Loucy (cell line): Measurements from ENCODE around the gene BTBD19.

Experiments used
- H2AFZ ChIP-seq: fragments of 200-600 bp; sonication (generic); 2 replicates; pipeline ENCODE4 v1.6.0; 2016; ENCODE audit warnings: antibody characterized with exemption, mild to moderate bottlenecking, low read length, moderate library complexity
- H3F3A ChIP-seq: fragments of 200-600 bp; 2 replicates; pipeline ENCODE4 v1.6.0; 2016; ENCODE audit warnings: antibody characterized with exemption, low read depth, mild to moderate bottlenecking
- H3K27me3 ChIP-seq: fragments of 200-600 bp; sonication (generic); 2 replicates; pipeline ENCODE4 v1.6.1; 2014; ENCODE audit warnings: low read length, mild to moderate bottlenecking; ENCODE audit not compliant: insufficient read depth, poor library complexity, severe bottlenecking
- H3K36me3 ChIP-seq: fragments of 200-600 bp; sonication (generic); 2 replicates; pipeline ENCODE4 v1.6.1; 2016; ENCODE audit warnings: low read length; ENCODE audit not compliant: insufficient read depth
- H3K4me1 ChIP-seq: fragments of 200-600 bp; sonication (generic); 2 replicates; pipeline ENCODE4 v1.5.1; 2014; ENCODE audit warnings: low read length, mild to moderate bottlenecking; ENCODE audit not compliant: insufficient read depth, poor library complexity, severe bottlenecking
- H3K4me2 ChIP-seq: fragments of 200-600 bp; sonication (generic); 2 replicates; pipeline ENCODE4 v1.6.0; 2014; ENCODE audit warnings: antibody characterized with exemption, low read length, low read depth, mild to moderate bottlenecking; ENCODE audit not compliant: poor library complexity, severe bottlenecking
- H3K4me3 ChIP-seq: fragments of 200-600 bp; sonication (generic); 2 replicates; pipeline ENCODE4 v1.5.1; 2014; ENCODE audit warnings: low read length, mild to moderate bottlenecking, mixed read lengths; ENCODE audit not compliant: poor library complexity, severe bottlenecking
- H3K79me2 ChIP-seq: fragments of 200-600 bp; sonication (generic); 2 replicates; pipeline ENCODE4 v1.6.1; 2014; ENCODE audit warnings: low read length; ENCODE audit not compliant: insufficient read depth
- H3K9ac ChIP-seq: fragments of 200-600 bp; sonication (generic); 2 replicates; pipeline ENCODE4 v1.6.0; 2014; ENCODE audit warnings: mild to moderate bottlenecking, low read depth, low read length, moderate library complexity; ENCODE audit not compliant: poor library complexity, severe bottlenecking
- H3K9me2 ChIP-seq: fragments of 200-600 bp; sonication (generic); replicated peaks from 2 replicates; pipeline ENCODE4 v1.6.1; 2016; ENCODE audit warnings: low read depth, low read length, mixed read lengths
- H3K9me3 ChIP-seq: fragments of 200-600 bp; sonication (generic); 2 replicates; pipeline ENCODE4 v1.6.1; 2014; ENCODE audit warnings: mild to moderate bottlenecking, antibody characterized with exemption, low read length, low read depth; ENCODE audit not compliant: insufficient read depth
- H4K20me1 ChIP-seq: fragments of 200-600 bp; sonication (generic); 2 replicates; pipeline ENCODE4 v1.6.0; 2014; ENCODE audit warnings: antibody characterized with exemption, low read length, mild to moderate bottlenecking; ENCODE audit not compliant: insufficient read depth, poor library complexity, severe bottlenecking
- CTCF ChIP-seq: fragments of 200-600 bp; sonication (generic); conservative IDR thresholded peaks from 2 replicates; pipeline ENCODE4 v1.5.1; 2014; ENCODE audit warnings: mild to moderate bottlenecking, antibody characterized with exemption, low read length
- EZH2phosphoT487 ChIP-seq: fragments of 200-600 bp; IDR thresholded peaks from 2 replicates; pipeline ENCODE4 v1.6.1; 2018; ENCODE audit warnings: antibody characterized with exemption, mild to moderate bottlenecking, moderate library complexity, borderline replicate concordance

The BTBD19 gene

DNA sequence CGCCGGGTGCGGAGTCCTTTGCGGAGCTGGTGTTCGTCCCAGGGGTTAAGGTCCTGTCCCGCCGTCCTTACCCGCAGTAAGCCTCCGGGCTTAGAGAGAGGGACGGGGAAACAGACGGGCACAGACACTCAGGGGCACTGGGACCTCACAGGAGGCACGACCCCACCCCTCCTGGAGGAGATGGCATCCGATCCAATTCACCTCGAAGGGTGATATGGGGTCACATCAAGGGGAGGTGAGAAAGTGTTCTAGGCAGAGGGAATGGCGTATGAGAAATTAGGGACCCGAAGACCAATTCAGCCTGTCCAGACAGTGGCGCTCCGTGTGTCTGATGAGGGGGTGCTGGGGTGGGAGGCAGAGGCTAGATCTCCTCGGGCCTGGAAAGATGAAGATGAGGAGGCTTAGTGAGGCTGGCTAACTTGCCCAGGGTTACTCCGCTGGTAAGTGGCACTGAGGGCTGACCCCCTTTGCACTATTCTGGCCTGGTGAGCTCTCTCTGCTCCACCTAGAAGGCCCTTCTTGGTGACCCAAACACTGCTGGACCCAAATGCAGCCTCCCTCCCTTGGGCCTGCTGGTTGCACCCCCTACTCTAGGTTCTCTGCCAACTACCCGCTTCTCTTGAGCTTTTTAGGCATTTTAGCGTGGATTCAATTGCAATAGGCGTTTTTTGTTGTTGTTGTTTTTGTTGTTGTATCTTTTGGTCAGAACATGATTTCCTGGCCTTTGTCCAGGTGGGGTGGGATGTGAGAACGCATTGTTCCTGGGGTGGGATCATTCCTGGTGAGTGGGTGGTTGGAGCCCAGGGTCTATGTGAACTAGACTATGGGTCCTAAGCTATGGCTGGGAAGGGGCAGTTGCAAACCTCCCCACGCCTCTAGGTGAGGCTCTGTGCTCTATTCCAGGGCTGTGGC lies 12.3 kb downstream of the BTBD19 start:
- H4K20me1 ChIP-seq = no peaks in the 10 kb centered on the region
- no peaks in the 10 kb centered on the region for H3K27me3 ChIP-seq
- H3K79me2 ChIP-seq = no peaks in the 10 kb centered on the region
- H3K4me1 ChIP-seq = peaks cover 5% of the 10 kb centered on the region
- no peaks in the 10 kb centered on the region for H3K9me3 ChIP-seq
- peak overlapping the region; percentile 65 for H3K9ac ChIP-seq
- TF ChIP-seq EZH2phosphoT487 (no peak), CTCF (no peak)
- peak overlapping the region; percentile 86 for H2AFZ ChIP-seq
- no peaks in the 10 kb centered on the region for H3K36me3 ChIP-seq
- H3K9me2 ChIP-seq = no peaks in the 10 kb centered on the region
- H3F3A ChIP-seq = 0 out of 2 replicates have a peak, but pooled peaks cover 2% of the 10 kb centered on the region
- peak overlapping the region; percentile 62 for H3K4me3 ChIP-seq
- H3K4me2 ChIP-seq = peak overlapping the region; percentile 75

- H2AFZ ChIP-seq = no peak overlapping the region
- H3K36me3 ChIP-seq = no peaks in the 10 kb centered on the region
- no peaks in the 10 kb centered on the region for H3K9me2 ChIP-seq
- H3K4me2 ChIP-seq = no peak overlapping the region
- H4K20me1 ChIP-seq = no peaks in the 10 kb centered on the region
- H3K79me2 ChIP-seq = no peaks in the 10 kb centered on the region
- H3K4me1 ChIP-seq = peaks cover 5% of the 10 kb centered on the region
- no peak for TF ChIP-seq EZH2phosphoT487
- TF ChIP-seq CTCF = no peak
- 0 out of 2 replicates have a peak, but pooled peaks cover 2% of the 10 kb centered on the region for H3F3A ChIP-seq
- no peaks in the 10 kb centered on the region for H3K27me3 ChIP-seq
- H3K9me3 ChIP-seq = no peaks in the 10 kb centered on the region
- H3K4me3 ChIP-seq = no peak overlapping the region
- H3K9ac ChIP-seq = no peak overlapping the region
These were observed 13.0 kb downstream of the BTBD19 start for GRCh38 chr1:44821240-44821715.

DNA sequence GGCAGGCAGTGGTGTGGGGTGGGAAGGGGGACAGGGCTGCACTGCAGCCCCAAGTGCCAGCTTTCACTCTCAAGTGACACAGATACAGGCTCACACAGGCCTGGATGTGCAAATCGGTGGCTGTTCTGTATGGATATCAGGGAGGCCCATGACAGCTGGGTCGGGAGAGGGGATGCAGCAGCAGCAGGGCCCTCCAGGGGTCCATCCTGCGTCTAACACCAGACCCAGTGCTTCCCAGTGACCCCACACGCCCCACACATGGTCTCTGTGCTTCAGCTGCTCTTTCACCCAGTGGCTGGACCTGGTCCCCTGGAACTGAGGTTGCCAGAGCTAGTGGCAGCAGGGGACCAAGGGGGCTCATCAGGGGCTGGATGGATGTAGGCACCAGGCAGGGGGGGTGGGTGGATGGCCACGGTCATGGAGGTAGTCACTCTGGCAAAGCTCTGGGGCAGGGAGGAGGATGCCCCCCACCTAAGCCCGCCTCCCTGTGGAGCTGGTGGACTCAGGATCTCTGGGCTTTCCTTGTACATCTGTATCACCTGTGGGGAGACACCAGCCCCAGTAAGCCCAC lies 13.9 kb downstream of the BTBD19 start:
- Histone ChIP-seq H3K4me3 (no peak overlapping the region), H3K9ac (no peak overlapping the region), H3K79me2 (no peaks in the 10 kb centered on the region), H3K9me2 (no peaks in the 10 kb centered on the region), H3K27me3 (no peaks in the 10 kb centered on the region), H3K36me3 (no peaks in the 10 kb centered on the region), H3K9me3 (no peaks in the 10 kb centered on the region), H2AFZ (no peak overlapping the region), H3K4me2 (no peak overlapping the region), H3K4me1 (peaks cover 5% of the 10 kb centered on the region), H3F3A (0 out of 2 replicates have a peak, but pooled peaks cover 2% of the 10 kb centered on the region), H4K20me1 (no peaks in the 10 kb centered on the region)
- no peak for TF ChIP-seq CTCF
- TF ChIP-seq EZH2phosphoT487 = no peak
